Measurements from ENCODE around the gene ERBB4. TPM values are rescaled to one million over a fixed set of nuclear protein-coding genes. Genes with fewer than 3 reads are reported as not detected.

The ERBB4 gene
- total RNA-seq, 1 experiment from 2014 or later, result not detected

GRCh38 chr2:212181646-212182045 lies 357.0 kb downstream of the ERBB4 start:
- Mint-ChIP-seq H3K4me3 (ENCODE audit: unreplicated experiment) (no peak overlapping the region), H3K4me1 (ENCODE audit: insufficient read depth, unreplicated experiment) (no peaks in the 10 kb centered on the region), H3K27ac (ENCODE audit: low read depth, unreplicated experiment) (no peak overlapping the region), H3K36me3 (ENCODE audit: insufficient read depth, unreplicated experiment) (no peaks in the 10 kb centered on the region), H3K27me3 (ENCODE audit: insufficient read depth, unreplicated experiment) (peaks cover 76% of the 10 kb centered on the region), H3K9me3 (ENCODE audit: unreplicated experiment) (no peaks in the 10 kb centered on the region)
- no TSS peak for BruUV-seq (replicated peaks)
- no peak for DNase-seq (ENCODE audit: unreplicated experiment)
- POLR2A ChIA-PET, result no interaction called here
- intact Hi-C loops (cut with micrococcal nuclease), result no loop called here
- no peak for TF ChIP-seq CTCF (IDR thresholded peaks at IDR 0.05; ENCODE audit: unreplicated experiment)
- CTCF ChIA-PET, result no interaction called here

- Mint-ChIP-seq H3K9me3 (ENCODE audit: unreplicated experiment) (no peaks in the 10 kb centered on the region), H3K27ac (ENCODE audit: low read depth, unreplicated experiment) (no peak overlapping the region), H3K4me1 (ENCODE audit: insufficient read depth, unreplicated experiment) (no peaks in the 10 kb centered on the region), H3K27me3 (ENCODE audit: insufficient read depth, unreplicated experiment) (peaks cover 77% of the 10 kb centered on the region), H3K36me3 (ENCODE audit: insufficient read depth, unreplicated experiment) (no peaks in the 10 kb centered on the region), H3K4me3 (ENCODE audit: unreplicated experiment) (no peak overlapping the region)
- ChIA-PET CTCF (no interaction called here), POLR2A (interaction anchor here (0.6 kb wide), 1 partner anchor 119 kb away, joined by 4 read pairs; no protein-coding TSS in a partner anchor)
- TF ChIP-seq CTCF (IDR thresholded peaks at IDR 0.05; ENCODE audit: unreplicated experiment), result no peak
- BruUV-seq (replicated peaks), result no TSS peak
- DNase-seq (ENCODE audit: unreplicated experiment), result no peak
- intact Hi-C loops (cut with micrococcal nuclease), result no loop called here
Measured at GRCh38 chr2:212180408-212181083, 358.1 kb downstream of the ERBB4 start.

- POLR2A ChIA-PET, result no interaction called here
- H3K36me3 Mint-ChIP-seq (ENCODE audit: insufficient read depth, unreplicated experiment), result no peaks in the 10 kb centered on the region
- no peak for DNase-seq (ENCODE audit: unreplicated experiment)
- intact Hi-C loops (cut with micrococcal nuclease), result no loop called here
- no peaks in the 10 kb centered on the region for H3K4me1 Mint-ChIP-seq (ENCODE audit: insufficient read depth, unreplicated experiment)
- TF ChIP-seq CTCF (IDR thresholded peaks at IDR 0.05; ENCODE audit: unreplicated experiment), result no peak
- H3K27ac Mint-ChIP-seq (ENCODE audit: low read depth, unreplicated experiment), result no peak overlapping the region
- CTCF ChIA-PET, result interaction anchor here (0.8 kb wide), 1 partner anchor 20 kb away, joined by 3 read pairs; no protein-coding TSS in a partner anchor
- H3K27me3 Mint-ChIP-seq (ENCODE audit: insufficient read depth, unreplicated experiment), result peaks cover 76% of the 10 kb centered on the region
- no peak overlapping the region for H3K4me3 Mint-ChIP-seq (ENCODE audit: unreplicated experiment)
- H3K9me3 Mint-ChIP-seq (ENCODE audit: unreplicated experiment), result no peaks in the 10 kb centered on the region
- BruUV-seq (replicated peaks), result no TSS peak
Measured at GRCh38 chr2:212177724-212178123, 360.9 kb downstream of the ERBB4 start.

- POLR2A ChIA-PET, result no interaction called here
- CTCF ChIA-PET, result interaction anchor here (0.6 kb wide), 1 partner anchor 76 kb away, joined by 4 read pairs; no protein-coding TSS in a partner anchor
- Mint-ChIP-seq H3K36me3 (ENCODE audit: insufficient read depth, unreplicated experiment) (peaks cover 6% of the 10 kb centered on the region), H3K4me3 (ENCODE audit: unreplicated experiment) (no peak overlapping the region), H3K9me3 (ENCODE audit: unreplicated experiment) (no peaks in the 10 kb centered on the region), H3K27me3 (ENCODE audit: insufficient read depth, unreplicated experiment) (peaks cover 76% of the 10 kb centered on the region), H3K4me1 (ENCODE audit: insufficient read depth, unreplicated experiment) (no peaks in the 10 kb centered on the region), H3K27ac (ENCODE audit: low read depth, unreplicated experiment) (no peak overlapping the region)
- DNase-seq (ENCODE audit: unreplicated experiment), result no peak
- intact Hi-C loops (cut with micrococcal nuclease), result no loop called here
- TF ChIP-seq CTCF (IDR thresholded peaks at IDR 0.05; ENCODE audit: unreplicated experiment), result no peak
- no TSS peak for BruUV-seq (replicated peaks)
Measured at GRCh38 chr2:212176151-212176550, 362.5 kb downstream of the ERBB4 start.
